GM18867 (cell line): ENCODE results near the gene TFEB.

ENCODE experiments used
- ATAC-seq: cut with Tn5 transposase; IDR thresholded peaks from one replicate; pipeline ENCODE4 v1.9.1; 2021; ENCODE audit warnings: mild to moderate bottlenecking, moderate library complexity; ENCODE audit not compliant: unreplicated experiment

TFEB gene

DNA sequence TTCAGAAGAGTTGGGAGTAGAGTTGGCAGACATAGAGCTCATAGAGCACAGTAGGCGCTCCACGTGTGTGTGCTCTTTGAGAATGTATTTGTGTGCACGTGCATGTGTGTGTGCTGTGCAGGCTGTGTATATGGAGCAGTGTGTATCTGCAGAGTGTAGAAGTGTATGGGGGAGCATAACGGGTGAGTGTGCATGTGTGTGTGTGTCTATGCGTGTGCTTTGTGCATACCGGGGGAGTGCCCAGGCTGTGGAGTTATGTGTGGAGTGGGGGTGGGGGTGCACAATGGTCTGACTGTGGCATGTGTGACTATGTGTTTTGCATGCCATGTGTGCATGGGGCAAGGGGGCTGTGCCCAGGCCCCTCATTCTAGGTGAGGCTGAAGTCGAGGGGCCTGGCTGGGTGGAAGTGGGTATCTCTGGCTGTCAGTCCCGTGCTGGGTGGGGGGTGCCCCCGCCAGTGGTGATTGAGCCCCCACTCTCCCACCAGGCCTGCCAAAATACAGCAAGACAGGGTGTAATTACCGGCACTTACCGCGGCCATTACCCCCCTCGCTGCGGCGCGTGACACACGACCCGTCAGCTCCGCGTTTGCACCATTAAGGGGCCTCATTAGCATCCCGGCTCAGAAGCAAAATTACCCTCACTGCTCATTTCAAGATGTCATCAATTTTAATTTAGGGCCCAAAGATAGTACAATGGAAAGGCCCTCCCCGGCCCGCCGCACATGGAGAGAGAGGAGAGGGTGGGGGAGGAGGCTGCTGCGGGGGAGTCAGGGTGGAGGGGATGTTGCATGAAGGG lies 58.1 kb downstream of the TFEB start:
- no peak for ATAC-seq

DNA sequence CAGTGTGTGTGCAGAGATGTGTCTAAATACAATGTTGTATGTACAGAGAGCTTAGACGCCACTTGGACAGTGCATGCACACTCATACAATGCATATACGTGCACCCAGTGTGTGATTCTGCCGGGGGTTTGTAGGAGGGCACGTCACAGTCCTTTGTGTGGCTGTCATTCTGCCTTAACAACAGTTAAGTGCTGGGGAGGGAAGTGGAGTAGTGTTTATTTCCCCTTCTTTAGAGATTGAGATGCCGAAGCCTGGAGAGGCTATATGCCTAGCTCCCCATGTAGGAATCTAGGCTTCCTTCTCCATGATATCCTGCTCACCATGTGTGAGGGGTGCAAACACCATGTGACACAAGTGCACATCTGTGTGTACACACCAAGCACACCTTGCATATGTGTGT lies 59.0 kb downstream of the TFEB start:
- ATAC-seq = no peak

DNA sequence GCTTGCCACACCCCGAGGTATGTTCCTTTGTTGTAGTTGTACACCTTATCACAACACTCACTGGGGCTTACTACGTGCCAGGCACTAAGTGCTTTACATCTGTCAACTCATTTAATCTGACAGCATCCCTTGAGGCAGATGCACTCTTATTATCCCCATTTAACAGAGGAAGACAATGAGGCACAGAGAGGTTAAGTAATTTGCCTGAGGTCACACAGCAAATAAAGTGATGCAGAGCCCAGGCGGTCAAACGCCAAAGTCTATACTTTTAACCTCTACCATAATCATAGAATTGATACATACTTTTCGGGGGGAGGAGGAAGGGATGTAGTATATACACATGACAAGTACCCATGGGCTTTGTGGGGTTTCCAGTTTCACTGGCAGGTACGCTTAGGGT lies 59.4 kb downstream of the TFEB start:
- no peak for ATAC-seq

DNA sequence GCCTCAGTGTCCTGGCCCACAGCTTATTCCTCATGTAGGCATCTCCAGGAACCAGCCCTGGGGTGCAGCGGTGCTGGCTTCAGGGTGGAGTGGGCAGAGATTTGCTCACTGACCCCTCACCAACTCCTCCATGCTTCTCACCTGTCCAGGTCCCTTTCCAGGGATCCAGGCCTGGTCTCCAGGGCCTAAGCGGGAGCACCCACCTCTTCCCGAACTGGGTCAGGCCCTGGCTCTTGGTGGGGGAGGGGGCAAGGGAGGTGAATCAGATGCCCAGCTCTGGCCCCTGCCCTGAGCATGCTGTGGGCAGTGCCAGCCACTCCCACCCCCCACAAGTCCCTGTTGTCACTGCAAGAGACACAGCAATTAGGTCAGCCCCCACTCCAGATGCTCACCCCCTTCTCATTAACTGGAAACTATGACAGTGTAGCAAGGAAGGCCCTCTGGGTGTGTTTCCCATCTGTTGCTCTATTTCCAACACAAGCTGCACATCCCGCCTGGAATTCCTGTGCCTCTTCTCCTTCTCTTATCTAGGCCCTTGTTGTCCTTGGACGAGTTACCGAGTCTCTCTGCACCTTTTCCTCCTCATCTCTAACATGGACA lies 60.1 kb downstream of the TFEB start:
- ATAC-seq = no peak

DNA sequence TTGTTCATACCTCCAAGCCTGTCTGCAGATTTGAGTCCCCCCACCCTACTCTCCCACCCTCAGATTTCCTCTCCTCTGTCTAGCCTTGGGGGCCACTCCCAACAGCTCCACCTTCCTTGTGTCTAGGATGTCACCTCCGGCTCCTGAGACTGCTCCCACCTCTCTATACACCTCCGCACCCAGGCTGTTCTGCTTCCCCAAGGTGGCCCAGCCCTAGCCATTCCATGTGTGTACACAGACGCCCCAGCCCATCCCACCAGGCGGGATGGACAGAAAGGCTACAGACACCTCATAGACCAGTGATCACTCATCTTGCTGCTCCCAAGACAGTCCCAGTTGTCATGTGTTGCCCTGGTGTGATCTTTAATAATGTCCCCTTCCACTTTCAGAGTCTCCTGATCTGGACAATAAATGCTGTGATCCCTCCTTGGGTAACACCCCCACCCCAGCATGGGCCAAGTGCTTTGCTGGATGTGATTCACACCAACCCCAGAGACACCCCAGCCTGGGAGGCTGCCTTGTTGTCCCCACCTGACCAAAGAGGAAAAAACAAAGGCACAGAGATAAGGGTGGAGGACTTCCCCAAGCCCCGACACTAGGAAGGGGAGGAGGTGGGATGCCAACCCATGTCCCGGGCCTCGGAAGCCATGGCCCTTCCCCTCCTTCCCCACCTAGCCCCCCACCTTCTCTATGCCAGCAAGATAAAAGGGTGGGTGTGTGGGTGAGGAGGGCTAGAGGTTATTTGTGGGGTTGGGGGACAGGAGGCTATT lies 61.0 kb downstream of the TFEB start:
- ATAC-seq = no peak

DNA sequence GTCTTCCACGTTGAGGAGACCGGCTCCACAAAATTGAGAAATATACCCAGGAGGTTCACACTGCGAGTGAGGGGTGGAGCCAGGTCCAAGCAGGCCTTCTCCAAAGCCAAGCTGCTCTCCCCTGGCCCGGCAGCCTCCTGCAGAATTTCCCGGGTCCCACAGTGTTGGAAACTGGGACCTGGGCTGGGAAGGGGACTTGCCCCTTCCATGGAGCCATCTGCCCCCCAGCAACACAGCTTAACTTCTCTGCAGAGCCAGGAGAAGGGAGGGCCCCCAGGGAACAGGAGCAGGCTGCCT lies 61.8 kb downstream of the TFEB start:
- no peak for ATAC-seq

DNA sequence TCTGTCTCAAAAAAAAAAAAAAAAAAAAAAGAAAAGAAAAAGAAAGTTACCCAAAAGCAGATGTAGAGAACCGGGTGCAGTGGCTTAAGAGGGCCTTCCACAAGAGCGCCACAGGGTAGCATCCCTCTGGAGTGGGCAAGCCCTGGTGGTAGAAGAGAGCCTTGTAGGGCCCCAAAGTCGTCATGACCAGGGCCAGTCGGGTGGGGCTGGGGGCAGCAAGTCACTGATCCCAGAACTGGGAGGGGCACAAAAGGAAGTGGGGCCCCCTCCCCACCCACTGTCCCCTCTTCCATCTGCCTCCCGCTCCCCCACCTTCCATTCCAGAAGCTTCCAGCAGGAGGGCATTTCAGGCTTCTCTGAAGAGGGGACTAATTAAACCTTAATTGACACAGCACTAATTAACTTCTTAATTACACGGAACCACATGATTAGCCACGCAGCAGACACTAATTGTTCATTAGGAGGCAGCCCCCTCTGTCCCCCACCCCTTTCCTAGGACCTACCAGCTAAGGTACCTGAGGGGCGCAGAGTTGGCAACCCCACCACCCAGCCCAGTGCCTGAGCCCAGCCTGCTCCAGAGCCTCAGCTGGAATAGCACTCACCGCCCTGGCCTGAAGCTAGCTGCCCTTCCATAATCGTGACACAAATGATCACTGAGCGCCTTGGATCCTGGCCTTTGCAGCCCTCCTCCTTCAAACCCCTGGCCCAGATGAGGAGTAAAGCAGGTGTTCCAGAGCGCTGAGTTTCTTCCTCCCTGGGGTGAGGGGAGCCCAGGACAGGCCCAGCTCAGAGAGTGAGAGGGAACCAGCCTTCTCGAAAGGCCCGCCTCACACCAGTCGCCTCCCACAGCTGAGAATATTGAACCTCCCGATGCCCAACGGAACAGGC lies 62.3 kb downstream of the TFEB start:
- ATAC-seq = no peak

DNA sequence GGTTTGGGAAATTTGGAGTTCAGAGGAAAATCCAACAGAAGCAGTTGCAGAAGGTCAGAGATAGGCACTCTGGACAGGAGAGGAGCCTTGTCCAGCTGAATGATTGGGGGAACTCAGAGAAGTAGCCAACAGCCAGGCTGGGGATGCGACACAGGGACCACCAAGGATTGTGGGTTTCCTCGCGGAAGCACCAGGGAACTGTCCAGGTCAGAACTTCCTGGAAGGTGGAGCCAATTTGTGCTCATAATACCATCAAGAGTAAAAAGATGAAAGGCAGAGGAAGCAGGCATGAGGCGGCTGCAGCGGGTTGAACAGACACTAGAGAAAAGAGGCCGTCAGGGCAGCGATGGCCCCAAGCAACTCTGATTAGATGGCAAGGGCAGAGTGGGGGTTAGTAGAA lies 63.4 kb downstream of the TFEB start:
- ATAC-seq = no peak

DNA sequence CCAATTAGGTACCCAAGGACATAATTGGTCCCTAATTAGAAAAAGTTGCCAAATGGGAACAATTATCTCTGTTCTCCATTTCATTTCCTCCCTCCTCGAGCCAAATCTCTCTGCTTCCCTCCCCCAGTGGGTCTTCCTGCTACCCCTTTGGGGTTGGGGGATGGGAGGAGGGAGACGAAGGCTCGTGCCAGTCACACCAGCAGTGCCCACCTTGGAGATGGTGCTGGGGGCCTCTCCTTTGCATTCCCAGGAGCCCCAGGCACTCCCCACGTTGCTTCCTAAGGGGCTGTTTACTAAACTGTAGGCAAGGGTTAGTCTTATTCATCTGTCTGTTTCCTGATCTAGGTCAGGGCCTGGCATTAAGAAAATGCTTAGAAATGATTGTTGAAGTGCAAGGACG lies 64.0 kb downstream of the TFEB start:
- ATAC-seq = no peak

DNA sequence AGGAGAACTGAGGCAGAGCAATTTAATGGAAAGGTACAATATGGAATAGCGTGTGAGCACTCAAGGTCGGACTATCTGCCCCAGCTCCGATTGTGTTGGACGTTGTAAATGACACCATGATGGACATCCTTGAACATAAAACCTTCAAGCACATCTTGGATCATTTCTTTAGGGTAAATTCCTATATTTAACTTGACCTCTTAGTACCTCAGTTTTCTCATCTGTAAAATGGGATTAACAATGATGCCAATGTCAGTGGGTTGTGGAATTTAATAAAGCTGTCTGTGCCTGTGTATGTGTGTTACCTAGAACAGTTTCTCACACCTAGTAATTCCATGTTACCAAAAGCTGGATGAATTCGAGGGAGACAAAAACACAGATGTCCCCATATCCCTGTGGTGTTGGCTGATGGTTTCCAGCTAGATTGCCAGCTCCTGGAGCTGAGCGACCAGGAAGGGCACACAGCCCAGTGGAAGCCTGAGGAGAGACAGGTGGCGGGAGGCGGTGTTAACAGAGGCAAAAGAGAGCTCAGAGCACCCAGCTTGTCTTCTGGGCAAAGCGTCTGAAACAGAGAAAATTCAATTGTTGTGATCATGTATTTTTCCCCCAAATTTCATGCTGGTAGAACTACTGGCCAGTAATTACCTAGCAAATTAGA lies 64.6 kb downstream of the TFEB start:
- ATAC-seq = no peak

DNA sequence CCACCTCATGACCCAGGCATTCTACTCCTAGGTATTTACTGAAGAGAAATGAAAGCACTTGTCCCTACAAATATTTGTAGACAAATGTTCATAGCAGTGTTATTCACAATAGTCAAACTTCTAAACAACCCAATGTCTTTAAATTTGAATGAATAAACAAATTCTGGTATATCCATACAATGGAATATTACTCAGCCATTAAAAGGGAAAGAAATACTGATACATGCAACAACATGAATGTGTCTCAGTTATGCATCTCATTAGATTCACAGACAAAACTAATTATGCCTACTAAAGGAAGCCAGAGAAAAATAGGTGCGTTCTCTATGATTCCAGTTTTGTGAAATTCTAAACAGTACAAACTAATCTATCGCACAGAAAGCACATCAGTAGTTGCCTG lies 66.4 kb downstream of the TFEB start:
- ATAC-seq = no peak

DNA sequence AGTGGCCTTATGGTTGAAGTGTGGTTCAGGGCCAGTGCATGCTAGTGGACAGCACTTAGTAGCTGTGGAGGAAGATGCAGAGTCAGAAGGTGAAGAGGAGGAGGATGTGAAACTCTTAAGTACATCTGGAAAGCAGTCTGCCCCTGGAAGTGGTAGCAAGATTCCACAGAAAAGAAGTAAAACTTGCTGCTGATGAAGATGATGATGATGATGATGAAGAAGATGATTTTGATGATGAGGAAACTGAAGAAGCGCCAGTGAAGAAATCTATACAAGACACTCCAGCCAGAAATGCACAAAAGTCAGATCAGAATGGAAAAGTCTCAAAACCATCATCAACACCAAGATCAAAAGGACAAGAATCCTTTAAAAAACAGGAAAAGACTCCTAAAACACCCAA lies 68.2 kb downstream of the TFEB start:
- no peak for ATAC-seq

DNA sequence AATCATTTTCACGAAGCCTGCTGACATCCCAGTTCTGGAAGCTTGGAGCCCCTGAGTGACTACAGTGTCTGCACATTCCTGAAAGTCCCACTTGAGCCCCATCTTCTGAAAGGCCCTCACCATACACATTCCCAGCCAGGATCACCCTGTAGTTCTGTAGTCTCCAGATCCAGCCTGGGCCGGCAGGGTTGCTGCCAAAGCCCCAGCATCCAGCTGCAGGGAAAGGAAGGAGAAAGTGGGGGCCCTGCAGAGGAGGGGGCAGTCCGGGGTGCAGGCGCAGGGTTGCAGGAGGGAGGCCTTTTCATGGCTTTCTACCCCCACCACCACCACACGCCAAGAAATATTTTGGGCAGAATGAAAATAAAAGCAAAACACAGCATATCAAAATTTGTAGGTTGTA lies 71.1 kb downstream of the TFEB start:
- ATAC-seq = no peak

DNA sequence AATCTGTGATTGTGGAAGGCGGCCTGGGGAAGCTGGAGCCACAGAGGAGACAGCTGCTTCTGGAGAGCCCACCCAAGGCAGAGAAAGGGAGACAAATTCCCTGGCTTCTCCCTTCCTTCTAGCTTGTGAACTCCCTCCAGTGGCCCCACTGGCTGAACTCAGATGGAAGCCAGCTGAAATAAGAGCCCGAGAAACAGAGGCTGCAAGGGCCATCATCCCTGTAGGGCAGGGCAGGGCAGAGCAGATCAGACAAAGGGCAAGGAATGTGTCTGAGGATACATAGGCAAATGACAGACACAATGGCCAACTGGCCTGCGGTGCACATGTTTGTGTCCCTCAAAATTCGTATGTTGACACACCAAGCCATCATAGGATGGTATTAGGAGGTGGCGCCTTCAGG lies 71.8 kb downstream of the TFEB start:
- ATAC-seq = no peak

DNA sequence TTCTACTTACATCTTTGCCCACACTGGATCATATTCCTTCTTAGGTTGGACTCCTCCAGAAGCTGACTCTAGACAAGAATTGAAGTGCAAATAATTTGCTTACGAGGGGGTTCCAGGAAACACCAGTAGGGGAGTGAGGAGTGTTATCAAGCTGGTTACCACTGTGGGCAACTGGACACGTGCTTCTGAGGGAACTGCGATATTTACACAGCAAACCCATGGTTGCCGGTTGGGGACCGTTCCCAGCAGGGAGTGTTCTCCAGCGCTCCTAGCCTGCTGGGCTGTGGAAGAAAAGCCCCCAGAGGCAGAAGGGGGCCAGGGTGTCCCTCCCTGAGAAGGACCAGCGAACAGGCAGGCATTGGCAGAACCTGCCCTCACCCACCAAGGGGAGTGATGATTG lies 75.5 kb downstream of the TFEB start:
- no peak for ATAC-seq

DNA sequence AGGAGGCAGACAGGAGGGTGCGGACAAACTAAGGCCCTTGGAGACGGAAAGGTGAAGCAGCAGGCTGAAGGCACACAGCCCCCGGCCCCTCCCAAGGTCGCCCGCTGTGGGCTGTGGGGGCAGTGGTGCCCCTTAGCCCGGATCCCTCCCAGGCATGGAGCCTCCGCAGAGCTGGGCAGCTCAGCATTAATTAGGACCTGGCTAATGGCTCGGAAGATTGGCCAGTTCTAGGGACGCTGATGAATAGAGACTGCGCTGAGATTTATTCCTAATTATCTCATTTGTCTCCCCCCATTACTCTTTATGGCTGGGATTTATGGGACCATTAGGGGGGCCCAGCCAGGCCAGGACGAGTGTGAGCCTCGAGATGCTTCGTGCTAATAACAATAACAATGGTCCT lies 76.8 kb downstream of the TFEB start:
- ATAC-seq = no peak

DNA sequence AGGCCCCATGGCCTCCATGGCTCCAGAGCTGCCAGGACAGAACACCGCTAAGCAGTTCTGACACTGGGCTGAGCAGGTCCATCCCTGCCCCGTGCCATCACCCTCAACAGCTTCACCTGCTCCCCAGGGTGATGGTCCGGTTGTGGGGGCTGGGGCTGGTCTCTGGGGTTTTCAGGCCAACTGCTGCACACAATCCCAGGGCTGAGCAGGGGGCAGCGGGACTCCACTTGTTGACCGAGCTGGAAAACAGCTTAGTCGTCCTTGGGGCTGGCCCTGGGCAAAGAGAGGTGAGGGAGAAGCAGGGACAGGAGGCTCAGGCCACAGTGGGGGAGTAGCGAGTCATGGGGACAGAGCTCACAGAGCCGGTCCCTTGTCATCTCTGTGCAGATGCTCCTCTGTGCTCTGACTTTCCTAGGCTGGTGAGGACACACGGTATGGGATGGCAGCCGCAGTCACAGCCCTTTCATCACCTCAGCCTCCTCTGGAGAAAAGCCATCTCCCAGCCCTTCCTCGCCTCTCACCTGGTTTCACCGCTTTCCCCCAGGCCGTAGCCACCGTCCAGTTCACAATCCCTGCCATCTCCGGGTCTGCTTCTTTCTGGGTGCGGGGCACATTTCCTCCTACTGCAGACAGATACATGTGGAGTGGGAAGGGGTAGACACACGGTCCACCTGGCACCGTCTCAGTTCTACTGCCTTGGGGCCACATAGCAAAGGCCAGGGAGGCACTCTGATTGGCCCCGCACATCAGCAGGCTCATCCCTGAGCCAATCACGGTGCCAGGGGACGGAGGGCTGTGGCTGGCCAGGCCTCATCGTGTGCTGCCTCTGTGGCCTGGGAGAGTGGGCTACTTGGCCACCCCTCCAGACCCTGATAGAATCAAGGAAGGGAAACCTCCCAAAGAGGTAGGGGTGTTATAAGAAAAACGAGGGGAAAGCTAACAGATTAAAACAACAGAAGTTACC lies 78.0 kb downstream of the TFEB start:
- no peak for ATAC-seq

DNA sequence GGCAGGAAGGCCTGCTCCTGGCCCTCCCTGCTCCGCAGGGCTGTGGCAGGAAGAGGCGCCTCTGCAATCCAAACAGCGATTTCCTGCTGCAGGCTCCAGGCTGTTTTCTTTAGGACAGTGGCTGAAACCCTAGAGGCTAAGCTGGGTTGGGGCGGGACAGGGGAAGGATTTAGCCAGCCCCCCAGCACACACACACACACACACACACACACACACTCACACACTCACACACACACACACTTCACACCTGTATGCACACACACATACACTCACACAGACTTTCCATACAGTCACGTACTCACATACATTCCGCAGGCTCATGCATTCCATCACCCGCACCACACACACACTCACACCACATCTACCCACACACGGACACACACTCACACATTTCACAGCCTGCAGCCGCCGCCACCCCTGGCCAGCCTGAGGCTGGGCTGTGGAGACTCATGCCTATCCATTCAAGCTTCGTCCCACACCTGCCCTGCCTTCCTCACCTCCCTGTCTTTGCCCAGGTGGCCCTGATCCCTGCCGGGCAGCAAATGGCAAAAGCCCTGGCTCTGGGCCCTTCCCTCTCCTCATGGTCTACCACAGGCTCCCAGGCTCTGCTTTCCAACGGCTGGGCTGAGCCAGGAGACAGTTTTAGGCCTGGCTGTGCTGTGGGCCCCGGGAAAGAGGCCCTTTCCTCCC lies 79.3 kb downstream of the TFEB start:
- no peak for ATAC-seq

DNA sequence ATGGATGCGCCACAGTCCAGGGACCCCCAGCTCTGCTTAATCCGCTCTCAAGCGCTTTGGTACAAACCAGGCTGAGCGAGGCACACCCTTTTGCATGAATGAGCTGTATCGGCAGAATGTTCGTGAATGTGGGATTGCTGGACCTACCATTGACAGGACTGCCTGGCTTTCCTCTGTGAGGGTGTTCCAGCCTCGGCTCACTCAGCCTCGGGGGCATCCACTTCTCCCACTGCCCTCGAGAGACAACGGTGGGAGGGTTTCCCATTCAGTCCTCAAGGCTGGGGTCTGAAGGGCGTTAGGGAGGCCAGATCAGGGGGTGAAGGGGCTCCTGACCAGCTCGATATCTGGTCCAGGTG lies 79.8 kb downstream of the TFEB start:
- no peak for ATAC-seq
